NCI-H345 treated with DMSO at 0.1 percent for 48 hours (cell line): ENCODE results near the gene THOP1.

Experiments
- DNase-seq: peaks from one replicate; lab custom pipeline; 2025; ENCODE audit not compliant: unreplicated experiment; lab: John Stamatoyannopoulos, UW

Gene THOP1

DNA sequence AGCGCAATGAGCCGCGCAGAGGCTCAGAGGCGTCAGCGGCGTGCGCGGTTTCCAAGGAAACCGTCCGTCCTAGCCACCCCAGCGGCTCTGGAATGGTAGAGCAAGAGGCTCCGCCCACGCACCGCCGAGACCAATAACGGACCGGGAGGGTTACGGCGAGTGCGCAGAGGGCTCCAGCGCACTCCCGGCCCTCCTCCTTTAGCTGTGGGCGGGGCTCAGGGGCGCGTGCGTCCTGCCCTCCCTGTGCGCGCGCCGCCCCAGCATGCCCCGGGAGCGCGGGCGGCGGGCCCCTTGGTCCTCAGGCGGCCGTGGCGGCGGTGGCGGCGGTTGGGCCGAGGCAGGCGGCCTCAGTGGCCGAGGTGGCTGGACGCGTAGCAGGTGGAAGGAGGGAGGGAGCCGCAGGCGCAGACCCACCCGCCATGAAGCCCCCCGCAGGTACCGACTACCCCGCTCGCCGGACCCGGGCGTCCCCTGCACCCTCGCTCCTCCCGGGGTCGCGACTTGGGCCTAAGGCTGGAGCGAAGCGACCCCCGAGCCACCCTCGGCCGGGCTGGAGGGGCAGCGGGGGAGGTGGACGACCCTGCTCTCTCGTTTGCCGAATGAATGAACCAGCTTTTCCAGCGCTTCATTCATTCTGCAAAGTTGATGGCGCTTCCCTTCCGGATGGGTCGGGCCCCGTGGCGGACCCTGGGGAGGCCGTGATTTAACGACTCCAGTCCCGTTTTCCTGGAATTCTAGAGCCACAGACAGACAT is at the start of gene THOP1:
Gene THOP1 (plus strand): TSS at position 260 of the 754 bp plus-strand sequence. CDS start 160 bp downstream, at position 420.
- DNase-seq = peak; percentile 96

DNA sequence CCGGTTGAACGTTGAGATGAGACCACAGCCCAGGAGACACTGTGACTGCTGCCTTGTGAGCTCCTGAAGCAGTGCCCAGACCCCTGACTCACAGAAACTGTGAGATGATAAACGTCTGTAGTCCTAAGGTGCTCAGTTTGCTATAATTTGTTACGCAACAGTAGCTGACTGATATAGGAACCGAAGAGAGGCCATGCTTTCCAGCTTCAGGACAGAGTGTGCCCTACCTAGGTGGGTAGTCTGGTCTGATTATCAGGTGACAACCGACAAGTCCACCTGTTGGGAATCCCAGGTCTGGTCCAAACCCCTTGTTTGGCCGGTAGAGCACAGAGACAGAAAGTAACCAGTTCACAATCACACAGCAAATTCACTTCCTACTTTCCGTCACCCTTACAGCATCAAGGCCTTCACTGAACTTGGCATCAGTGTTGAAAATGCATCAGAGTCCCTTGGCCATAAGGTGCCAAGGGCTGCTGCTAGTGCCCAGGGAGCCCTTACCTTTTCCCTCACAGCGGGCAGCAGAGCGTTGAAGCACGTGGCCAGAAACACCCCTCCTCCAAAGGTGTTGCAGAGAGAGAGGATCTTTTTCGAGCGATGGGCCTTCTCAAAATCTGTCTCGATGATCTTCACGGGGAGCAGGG is 48.6 kb upstream of the THOP1 start:
- DNase-seq = no peak

DNA sequence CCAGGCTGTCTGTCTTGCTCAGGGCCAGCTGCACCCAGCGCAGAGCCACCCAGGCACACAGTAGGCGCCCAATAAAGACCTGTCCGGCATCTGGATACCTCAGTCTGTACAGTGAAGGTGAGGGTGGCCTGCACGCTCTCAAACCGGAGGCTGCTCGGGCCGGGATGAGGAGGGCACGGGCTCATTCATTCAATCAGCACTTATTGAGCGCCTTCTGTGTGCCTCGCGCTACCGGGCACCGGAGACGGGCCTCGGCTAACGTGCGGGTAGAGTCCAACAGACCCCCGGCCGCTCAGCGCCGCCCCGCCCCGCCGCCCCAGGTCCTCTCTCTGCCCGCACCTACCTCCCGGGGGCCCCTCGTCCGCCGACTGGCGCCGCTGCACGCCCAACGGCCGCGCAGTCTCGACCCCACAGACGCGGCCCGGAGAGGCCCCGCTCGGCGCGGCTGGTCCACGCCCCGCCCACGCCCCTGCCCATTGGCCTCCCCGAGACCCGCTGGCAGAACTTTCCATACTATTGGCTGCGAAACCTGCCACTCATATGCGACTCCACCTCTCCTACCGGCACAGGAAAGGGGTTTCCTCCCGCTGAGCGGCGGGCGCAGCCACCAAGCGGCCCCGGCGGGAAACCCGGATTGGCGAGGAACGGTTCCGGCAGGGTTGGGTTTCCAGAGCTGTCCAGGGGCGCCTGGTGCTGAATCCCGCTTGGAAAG is 45.5 kb upstream of the THOP1 start, which contains the start of gene SLC39A3:
Gene SLC39A3 (minus strand): TSS at position 416 of the 712 bp plus-strand sequence. CDS start 2,760 bp downstream, outside the sequence.
- DNase-seq = peak; percentile 79

DNA sequence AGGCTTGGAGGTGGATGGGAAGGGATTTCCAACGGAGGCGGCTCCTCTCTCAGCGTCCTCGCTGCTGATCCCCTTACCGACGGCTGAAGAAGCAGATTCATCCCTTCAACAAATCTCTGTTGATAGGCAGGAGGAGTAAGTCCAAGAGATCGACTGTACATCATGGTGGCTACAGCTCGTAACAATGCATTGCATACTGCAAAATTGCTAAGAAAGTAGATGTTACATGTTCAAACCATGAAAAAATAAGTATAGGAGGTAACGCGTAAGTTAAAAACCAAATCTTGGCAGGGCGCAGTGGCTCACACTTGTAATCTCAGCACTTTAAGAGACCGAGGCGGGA is 45.0 kb upstream of the THOP1 start:
- DNase-seq = no peak

DNA sequence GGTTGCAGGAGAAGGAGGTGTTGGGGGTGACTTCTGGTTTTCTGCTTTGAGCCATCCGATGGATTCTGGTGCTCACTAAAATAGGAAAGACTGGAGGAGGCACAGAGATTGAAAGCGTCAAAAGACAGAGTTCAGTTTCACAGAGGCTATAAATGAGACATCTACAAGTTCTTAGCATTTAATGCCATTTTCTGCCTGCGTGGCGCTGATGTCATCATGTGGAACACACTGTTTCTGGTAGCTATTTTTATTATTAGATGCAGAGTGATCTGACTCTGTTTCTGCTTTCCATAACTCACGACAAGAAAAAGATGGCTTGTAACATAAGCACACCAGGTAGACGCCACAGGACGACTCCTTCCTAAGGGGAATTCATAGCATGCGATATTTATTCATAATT is 42.2 kb upstream of the THOP1 start:
- no peak for DNase-seq

DNA sequence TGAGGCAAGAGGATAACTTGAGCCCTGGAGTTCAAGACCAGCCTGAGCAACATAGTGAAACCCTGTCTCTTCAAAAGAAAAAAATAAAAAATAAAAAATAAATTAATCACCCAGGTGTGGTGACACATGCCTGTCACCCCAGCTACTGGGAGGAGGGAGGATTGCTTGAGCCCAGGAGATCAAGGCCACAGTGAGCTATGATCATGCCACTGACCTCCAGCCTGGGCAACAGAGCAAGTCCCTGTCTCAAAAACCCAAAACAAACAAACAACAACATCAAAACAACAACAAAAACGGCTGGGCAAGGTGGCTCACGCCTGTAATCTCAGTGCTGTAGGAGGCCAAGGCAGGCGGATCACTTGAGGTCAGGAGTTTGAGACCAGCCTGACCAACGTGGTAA is 41.2 kb upstream of the THOP1 start:
- DNase-seq = no peak

DNA sequence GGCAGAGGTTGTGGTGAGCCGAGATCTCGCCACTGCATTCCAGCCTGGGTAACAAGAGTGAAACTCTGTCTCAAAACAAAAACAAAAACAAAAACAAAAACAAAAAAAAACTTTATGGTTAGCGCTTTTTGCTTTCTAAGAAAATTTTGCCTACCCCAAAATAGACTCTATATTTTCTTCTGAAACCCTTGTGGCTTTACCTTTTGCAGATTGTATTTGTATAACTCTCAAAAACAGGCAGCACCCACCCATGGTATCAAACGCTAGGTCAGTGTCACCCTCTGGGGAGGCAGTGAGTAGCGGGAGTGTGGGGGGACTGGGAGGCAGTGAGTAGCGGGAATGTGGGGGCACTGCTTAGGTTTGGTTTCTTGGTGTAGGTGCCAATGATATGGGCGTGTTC is 38.0 kb upstream of the THOP1 start:
- DNase-seq = no peak

DNA sequence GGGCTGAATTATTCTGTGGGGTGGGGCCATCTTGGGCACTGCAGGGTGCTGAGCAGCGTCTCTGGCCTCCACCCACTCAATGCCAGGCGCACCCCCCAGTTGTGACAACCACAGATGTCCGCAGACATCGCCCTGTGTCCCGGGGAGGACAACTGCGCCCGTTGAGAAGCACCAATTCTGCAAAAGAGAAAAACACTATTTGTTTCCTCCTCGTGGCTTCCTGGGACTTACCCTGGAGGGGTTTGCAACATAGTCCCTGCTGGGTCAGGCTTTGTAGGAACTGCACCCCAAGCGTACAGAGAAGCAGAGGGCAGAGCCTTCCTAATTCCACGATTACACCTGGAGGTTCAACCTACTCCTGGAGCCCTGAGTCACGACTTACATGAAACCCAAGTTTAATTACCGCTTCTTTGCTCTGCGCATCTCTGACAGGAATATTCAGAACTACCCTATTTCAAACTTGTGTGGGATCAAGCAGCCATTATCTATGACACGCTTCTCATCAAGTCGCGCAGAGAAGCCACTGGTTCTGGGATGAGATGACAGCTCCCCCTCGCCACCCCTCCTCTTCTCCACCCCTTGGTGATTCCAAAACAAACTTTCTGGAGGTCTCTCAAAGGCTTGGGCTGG is 34.4 kb upstream of the THOP1 start:
- no peak for DNase-seq

DNA sequence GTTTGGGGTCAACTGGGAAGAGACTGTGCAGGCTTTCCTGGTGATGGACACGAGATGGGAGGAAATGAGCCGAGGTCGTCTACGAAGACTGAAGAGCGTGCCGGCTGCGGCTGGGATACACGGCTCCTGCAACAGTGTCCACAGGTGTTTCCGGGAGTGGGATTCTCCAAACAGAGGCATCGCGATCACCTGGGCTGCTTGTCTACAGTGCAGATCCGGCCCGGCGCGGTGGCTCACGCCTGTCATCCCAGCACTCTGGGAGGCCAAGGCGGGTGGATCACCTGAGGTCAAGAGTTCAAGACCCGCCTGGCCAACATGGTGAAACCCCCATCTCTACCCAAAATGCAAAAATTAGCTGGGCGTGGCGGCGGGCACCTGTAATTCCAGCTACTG is 33.9 kb upstream of the THOP1 start:
- DNase-seq = no peak

DNA sequence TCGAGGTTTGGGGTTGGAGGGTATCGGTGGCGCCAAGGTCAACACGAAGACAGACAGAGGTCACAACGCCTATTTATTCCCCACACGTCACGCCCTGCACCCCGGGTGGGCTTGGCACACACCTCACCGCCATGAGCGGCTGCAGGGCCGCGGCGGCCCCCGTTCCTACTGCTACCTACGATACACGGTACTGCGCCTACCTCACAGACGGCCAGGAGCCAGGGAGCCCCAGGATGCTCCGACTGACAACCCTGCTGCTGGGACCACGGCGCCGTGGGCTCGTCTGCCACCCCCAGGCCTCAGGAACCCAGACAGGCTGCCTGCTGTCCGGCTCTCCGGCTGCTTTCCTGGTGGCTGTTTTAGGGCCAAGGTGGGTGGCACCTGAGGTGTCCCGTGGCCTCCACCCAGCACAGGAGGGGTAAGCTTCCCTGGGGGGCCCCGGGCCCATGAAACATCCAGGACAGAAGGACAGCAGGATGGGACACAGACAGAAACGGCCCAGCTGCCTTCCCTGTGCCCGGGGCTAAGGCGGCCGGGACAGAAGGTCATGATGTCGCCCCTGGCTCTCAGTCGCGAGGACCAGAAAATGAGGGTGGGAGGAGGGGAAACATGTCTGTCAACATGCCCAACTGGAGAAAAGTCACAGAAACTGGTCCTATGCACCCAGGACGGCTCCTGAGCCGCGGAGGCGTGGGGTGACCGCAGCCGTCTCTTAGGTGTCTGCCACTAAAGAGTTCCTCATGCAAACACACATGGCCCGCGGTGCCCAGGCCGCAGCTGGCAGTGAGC is 30.4 kb upstream of the THOP1 start:
- no peak for DNase-seq

DNA sequence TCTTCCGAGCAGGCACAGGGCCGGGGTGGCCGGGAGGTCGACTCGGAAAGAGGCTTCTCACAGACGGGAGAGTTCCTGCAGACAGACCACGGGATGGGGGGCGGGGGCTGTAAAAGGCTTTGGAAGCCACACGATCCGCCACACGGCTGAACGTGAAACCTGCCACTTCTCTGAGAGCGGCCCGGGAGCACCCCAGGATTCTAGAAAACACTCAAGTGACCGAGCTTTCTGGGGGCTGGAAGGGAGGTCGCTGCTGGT is 29.9 kb upstream of the THOP1 start:
- DNase-seq = no peak

DNA sequence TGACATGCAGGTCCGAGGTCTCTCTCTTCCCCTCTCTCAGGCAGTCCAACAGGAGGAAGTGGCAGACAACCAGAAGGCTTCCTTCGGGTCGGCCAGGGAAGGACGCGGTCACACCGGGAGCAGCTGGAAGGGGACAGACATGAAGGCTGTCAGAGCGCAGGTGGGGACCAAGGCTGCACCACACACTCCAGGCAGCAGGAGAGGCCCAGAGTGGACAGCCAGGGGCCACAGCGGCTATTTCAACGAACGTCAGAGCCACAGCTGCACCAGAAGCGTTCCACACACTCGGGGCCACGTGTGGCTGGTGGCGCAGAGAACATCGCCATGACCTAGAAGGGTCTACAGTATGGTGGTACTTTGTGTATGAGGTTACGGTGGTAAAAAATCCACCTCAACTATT is 29.5 kb upstream of the THOP1 start:
- DNase-seq = no peak

DNA sequence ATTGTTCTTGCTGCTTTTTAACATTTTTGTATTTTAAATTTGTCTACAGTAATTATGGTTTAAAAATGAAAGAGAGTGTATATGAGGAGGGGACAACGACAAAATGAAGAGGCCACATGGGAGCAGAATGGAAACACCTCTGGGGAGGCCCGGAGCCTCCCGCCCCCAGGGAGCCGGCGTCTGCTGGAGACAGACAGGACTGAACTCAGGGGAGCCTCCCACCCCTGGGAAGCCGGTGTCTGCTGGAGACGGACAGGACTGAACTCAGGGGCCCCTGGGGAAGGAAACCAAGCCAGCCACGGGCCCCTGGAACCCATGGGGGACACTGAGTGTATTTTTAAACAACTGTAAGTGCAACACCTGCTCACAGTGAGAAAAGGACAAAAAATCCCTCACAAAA is 28.8 kb upstream of the THOP1 start:
- DNase-seq = no peak

DNA sequence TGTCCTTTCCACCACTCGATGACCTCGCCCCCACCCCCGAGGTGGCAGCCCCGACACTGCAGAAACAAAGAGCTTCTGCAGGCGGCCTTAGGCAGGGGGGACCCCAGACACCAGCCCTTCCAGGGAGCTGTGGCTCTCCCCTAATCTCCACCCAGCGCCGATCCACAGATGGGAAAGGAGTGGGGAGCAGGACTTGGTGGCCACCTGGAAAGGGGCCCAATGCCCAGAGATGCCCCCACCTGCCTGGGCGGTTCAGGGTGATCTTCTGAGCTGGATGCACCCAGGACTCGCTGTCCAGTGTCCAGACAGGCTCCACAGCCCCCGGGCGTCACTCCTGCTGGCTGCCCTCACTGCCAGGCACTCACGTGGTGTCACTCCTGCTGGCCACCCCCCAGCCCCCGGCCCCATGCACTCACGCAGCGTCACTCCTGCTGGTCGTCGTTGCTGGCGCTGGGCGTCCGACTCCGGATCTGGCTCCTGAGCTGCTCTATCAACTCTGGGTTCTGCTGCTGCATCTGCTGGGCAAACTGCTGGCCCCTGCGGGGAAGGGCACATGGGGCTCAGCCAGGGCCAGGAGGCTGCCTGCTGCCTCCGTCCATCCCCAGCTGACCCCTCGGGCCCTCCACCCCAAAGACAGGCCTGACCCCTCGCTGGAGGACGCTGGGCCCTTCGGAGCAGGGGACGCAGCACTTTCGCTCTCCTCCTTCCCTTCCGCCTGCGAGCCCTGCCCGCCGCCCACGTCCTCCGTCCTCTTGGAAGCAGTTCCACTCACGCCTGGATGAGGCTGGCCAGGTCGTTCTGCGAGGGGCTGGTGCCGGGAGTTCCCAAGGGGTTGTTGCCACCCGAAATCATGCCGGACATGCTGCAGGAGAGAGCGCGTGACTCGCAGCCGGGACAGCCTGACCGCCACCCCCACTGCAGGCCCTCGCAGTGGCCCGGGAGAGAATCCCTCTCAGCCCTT is 28.1 kb upstream of the THOP1 start:
- DNase-seq = no peak

DNA sequence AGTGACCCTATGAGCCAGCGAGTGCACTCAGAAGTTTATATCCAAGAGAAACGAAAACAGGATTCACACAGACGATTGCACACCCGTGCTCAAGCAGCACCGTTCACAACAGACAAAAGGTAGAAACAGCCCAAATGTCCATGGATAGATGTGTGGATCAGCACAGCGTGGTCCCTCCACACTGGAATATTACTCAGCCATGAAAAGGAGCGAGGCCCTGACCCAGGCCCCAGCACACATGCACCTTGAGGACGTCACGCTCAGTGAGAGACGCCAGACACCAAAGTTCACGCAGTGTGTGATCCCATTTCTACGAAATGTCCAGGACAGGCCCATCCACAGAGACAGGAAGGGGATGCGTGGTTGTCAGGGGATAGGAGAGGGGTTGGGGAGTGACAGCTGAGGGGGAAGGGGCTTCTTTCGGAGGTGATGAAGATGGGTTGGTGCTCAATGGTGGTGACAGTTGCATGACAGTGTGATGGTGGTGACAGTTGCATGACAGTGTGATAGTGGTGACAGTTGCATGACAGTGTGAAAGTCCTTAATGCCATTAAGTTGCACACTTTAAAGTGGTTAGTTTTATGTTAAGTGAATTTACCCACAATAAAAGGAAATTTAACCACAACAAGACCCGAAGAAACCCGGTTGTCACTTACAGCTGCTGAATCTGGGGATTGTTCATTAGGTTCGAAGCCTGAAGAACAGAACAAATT is 26.5 kb upstream of the THOP1 start:
- DNase-seq = no peak

DNA sequence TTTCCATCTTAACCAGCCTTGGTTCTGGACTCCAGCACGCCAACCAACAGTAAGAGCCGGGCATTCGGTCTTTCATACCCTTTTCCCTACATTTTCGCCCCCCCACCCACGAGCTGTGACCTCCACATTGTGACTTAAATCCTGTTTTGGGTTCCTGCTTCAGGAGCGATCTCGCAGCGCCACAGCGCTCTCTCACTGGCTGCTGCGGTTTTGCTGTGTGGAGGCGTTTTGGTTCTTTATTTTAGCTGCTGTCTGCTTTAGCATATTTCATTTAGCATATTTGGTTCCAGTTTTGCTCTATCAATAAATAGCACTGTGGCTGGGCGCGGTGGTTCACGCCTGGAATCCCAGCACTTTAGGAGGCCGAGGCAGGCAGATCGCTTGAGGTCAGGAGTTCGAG is 25.9 kb upstream of the THOP1 start:
- DNase-seq = no peak

DNA sequence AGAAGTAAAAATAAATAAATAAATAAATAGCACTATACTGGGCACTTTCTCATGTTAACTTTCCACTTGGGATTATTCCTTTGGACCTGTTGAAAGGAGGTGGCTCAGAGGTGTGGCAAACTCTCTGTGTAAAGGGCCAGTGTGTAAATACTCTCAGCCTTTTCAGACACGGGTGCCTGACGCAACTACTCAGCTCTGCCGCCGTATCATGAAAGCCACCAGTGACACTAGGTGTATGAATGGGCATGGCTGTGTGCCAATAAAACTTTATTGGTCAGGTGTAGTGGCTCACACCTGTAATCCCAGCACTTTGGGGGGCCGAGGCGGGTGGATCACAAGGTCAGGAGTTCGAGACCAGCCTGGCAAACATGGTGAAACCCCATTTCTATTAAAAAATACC is 25.3 kb upstream of the THOP1 start:
- DNase-seq = no peak

DNA sequence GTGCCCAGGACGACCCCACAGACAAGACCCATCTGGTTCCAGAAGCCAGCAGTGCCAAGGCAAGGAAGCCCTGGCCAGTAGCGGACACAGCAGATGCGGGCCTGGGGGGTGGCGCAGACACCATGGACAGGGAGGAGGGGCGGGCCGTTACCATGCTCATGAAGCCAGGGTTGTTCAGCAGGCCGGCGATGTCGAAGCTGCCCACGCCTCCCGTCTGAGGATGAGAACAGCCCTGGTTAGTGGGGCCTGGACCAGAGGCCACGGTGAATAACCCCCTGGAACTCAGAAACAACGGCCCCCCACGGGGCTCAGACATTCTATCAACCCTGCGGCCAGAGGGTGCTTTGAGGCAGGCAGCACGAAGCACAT is 24.0 kb upstream of the THOP1 start:
- no peak for DNase-seq
